HepG2 (cell line): Measurements from ENCODE around the gene GDF11. TPM values are rescaled to one million over a fixed set of nuclear protein-coding genes. Genes with fewer than 3 reads are reported as not detected.
A peak's percentile ranks its signal among the peaks of the same experiment; 100 is the strongest.

Source experiments
- JUNB ChIP-seq: sonication (generic); formaldehyde crosslinking; IDR thresholded peaks from 2 replicates; pipeline ENCODE4 v1.8.0; 2022; ENCODE audit warnings: missing genetic modification reagents, mild to moderate bottlenecking, borderline replicate concordance
- NFKB2 ChIP-seq: sonication (generic); formaldehyde crosslinking; IDR thresholded peaks from 2 replicates; pipeline ENCODE4 v1.4.0; 2020; ENCODE audit warnings: missing genetic modification reagents, borderline replicate concordance
- TFAP4 ChIP-seq: sonication (generic); IDR thresholded peaks from 2 replicates; pipeline ENCODE4 v1.6.1; 2016; ENCODE audit warnings: low read depth, borderline replicate concordance
- ZC3H4 ChIP-seq: sonication (generic); formaldehyde crosslinking; IDR thresholded peaks from 2 replicates; pipeline ENCODE4 v1.4.0; 2020; ENCODE audit warnings: missing genetic modification reagents, borderline replicate concordance
- ZHX1 ChIP-seq: sonication (generic); formaldehyde crosslinking; IDR thresholded peaks from 2 replicates; pipeline ENCODE4 v1.8.1; 2022; ENCODE audit warnings: low read depth, mild to moderate bottlenecking, missing genetic modification reagents
- ZNF235 ChIP-seq: sonication (generic); formaldehyde crosslinking; IDR thresholded peaks from 2 replicates; pipeline ENCODE4 v1.8.1; 2023; ENCODE audit warnings: mild to moderate bottlenecking, missing genetic modification reagents, borderline replicate concordance
- ZNF816 ChIP-seq: sonication (generic); formaldehyde crosslinking; IDR thresholded peaks from 2 replicates; pipeline ENCODE4 v1.8.0; 2022; ENCODE audit warnings: missing genetic modification reagents, mild to moderate bottlenecking, borderline replicate concordance
- polyA plus RNA-seq, 8 experiments: library from polyadenylated mRNA; depleted of rRNA in 3 of 8; stranded (reverse) in 7 of 8; unstranded in 1 of 8; fragments of >200 nt; fragmentation: Illumina TruSeq in 4 of 8; extraction: Trizol in 4 of 8; gene quantifications; 2 replicates each; pipeline versions ENCODE4 v1.2.1 to v1.2.3, GENCODE V29; 2011 to 2016; ENCODE audit warnings: low read depth in 4 of 8, missing spikeins in 1 of 8, mixed read lengths in 1 of 8; ENCODE audit not compliant: insufficient read depth in 1 of 8
- total RNA-seq, 5 experiments: library from RNA; depleted of rRNA; stranded (reverse); fragments of >200 nt; fragmentation: Illumina TruSeq; extraction: Trizol; gene quantifications; 2 replicates each; pipeline ENCODE4 v1.2.3, GENCODE V29; 2016; ENCODE audit warnings: low read depth in 1 of 5
- TF ChIP-seq, protein P1 (sequence below): sonication (generic); formaldehyde crosslinking; IDR thresholded peaks from 2 replicates; pipeline ENCODE4 v1.8.0; 2022; ENCODE audit warnings: mild to moderate bottlenecking, missing genetic modification reagents, borderline replicate concordance
- TF ChIP-seq, protein P2 (sequence below): sonication (generic); formaldehyde crosslinking; IDR thresholded peaks from 2 replicates; pipeline ENCODE4 v1.5.0; 2020; ENCODE audit warnings: mild to moderate bottlenecking, missing genetic modification reagents
- TF ChIP-seq, protein P3 (sequence below): sonication (generic); formaldehyde crosslinking; IDR thresholded peaks from 2 replicates; pipeline ENCODE4 v1.4.0; 2020; ENCODE audit warnings: missing genetic modification reagents
- TF ChIP-seq, protein P4 (sequence below): sonication (generic); formaldehyde crosslinking; IDR thresholded peaks from 2 replicates; pipeline ENCODE4 v1.4.0; 2020; ENCODE audit warnings: low read depth, missing genetic modification reagents

The GDF11 gene
- total and polyA plus RNA-seq, 2 of the 13 experiments (the other 11 are each of a cell fraction or from before 2014, with no cell fraction given), result 0.63 to 1.5 TPM

- TF ChIP-seq NFKB2 (CRISPR knock-in tag) (peak; percentile 47; the same call in 1 of the 2 replicates), TFAP4 (no peak), ZNF816 (peak; percentile 46; the same call in 1 of the 2 replicates), JUNB (CRISPR knock-in tag) (peak; percentile 22; the same call in 1 of the 2 replicates), ZNF235 (no peak), ZC3H4 (CRISPR knock-in tag) (peak; percentile 57; the same call in 1 of the 2 replicates), ZHX1 (peak; percentile 49)
- TF ChIP-seq, protein P1, sequence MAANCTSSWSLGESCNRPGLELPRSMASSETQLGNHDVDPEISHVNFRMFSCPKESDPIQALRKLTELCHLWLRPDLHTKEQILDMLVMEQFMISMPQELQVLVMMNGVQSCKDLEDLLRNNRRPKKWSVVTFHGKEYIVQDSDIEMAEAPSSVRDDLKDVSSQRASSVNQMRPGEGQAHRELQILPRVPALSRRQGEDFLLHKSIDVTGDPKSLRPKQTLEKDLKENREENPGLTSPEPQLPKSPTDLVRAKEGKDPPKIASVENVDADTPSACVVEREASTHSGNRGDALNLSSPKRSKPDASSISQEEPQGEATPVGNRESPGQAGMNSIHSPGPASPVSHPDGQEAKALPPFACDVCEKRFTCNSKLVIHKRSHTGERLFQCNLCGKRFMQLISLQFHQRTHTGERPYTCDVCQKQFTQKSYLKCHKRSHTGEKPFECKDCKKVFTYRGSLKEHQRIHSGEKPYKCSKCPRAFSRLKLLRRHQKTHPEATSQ (CRISPR knock-in tag), result peak; percentile 73; the same call in 1 of the 2 replicates
- TF ChIP-seq, protein P2, sequence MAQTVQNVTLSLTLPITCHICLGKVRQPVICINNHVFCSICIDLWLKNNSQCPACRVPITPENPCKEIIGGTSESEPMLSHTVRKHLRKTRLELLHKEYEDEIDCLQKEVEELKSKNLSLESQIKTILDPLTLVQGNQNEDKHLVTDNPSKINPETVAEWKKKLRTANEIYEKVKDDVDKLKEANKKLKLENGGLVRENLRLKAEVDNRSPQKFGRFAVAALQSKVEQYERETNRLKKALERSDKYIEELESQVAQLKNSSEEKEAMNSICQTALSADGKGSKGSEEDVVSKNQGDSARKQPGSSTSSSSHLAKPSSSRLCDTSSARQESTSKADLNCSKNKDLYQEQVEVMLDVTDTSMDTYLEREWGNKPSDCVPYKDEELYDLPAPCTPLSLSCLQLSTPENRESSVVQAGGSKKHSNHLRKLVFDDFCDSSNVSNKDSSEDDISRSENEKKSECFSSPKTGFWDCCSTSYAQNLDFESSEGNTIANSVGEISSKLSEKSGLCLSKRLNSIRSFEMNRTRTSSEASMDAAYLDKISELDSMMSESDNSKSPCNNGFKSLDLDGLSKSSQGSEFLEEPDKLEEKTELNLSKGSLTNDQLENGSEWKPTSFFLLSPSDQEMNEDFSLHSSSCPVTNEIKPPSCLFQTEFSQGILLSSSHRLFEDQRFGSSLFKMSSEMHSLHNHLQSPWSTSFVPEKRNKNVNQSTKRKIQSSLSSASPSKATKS (CRISPR knock-in tag), result no peak
- TF ChIP-seq, protein P3, sequence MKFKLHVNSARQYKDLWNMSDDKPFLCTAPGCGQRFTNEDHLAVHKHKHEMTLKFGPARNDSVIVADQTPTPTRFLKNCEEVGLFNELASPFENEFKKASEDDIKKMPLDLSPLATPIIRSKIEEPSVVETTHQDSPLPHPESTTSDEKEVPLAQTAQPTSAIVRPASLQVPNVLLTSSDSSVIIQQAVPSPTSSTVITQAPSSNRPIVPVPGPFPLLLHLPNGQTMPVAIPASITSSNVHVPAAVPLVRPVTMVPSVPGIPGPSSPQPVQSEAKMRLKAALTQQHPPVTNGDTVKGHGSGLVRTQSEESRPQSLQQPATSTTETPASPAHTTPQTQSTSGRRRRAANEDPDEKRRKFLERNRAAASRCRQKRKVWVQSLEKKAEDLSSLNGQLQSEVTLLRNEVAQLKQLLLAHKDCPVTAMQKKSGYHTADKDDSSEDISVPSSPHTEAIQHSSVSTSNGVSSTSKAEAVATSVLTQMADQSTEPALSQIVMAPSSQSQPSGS (CRISPR knock-in tag), result 0 out of 2 replicates have a peak, but pooled peaks have one; percentile 54
- TF ChIP-seq, protein P4, sequence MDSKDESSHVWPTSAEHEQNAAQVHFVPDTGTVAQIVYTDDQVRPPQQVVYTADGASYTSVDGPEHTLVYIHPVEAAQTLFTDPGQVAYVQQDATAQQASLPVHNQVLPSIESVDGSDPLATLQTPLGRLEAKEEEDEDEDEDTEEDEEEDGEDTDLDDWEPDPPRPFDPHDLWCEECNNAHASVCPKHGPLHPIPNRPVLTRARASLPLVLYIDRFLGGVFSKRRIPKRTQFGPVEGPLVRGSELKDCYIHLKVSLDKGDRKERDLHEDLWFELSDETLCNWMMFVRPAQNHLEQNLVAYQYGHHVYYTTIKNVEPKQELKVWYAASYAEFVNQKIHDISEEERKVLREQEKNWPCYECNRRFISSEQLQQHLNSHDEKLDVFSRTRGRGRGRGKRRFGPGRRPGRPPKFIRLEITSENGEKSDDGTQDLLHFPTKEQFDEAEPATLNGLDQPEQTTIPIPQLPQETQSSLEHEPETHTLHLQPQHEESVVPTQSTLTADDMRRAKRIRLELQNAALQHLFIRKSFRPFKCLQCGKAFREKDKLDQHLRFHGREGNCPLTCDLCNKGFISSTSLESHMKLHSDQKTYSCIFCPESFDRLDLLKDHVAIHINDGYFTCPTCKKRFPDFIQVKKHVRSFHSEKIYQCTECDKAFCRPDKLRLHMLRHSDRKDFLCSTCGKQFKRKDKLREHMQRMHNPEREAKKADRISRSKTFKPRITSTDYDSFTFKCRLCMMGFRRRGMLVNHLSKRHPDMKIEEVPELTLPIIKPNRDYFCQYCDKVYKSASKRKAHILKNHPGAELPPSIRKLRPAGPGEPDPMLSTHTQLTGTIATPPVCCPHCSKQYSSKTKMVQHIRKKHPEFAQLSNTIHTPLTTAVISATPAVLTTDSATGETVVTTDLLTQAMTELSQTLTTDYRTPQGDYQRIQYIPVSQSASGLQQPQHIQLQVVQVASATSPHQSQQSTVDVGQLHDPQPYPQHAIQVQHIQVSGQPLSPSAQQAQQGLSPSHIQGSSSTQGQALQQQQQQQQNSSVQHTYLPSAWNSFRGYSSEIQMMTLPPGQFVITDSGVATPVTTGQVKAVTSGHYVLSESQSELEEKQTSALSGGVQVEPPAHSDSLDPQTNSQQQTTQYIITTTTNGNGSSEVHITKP (CRISPR knock-in tag), result peak; percentile 35; the same call in 1 of the 2 replicates
Observed at GRCh38 chr12:55715833-55716581, 26.9 kb upstream of the GDF11 start, which contains the start of gene BLOC1S1 (continued).
